Thymus (tissue), 11 donors: ENCODE results near the gene CD200R1L. TPM values are rescaled to one million over a fixed set of nuclear protein-coding genes. Genes with fewer than 3 reads are reported as not detected.
A peak's percentile ranks its signal among the peaks of the same experiment; 100 is the strongest.

ENCODE experiments used
- DNase-seq, 9 donors: peaks; one replicate each; pipeline ENCODE4 v3.0.0-alpha.2; 2013; ENCODE audit warnings: low spot score in 9 of 9, low read depth in 6 of 9, missing footprints in 1 of 9
- H3K27ac ChIP-seq, 2 donors: one replicate each; pipeline ENCODE4 v1.5.1; 2013; ENCODE audit warnings: control low read depth in 1 of 2, low read depth in 1 of 2, low read length in 1 of 2, mild to moderate bottlenecking in 1 of 2, moderate library complexity in 1 of 2
- H3K27me3 ChIP-seq, 2 donors: one replicate each; pipeline ENCODE4 v1.5.1; 2013; ENCODE audit warnings: low read length in 1 of 2; ENCODE audit not compliant: control insufficient read depth in 2 of 2, insufficient read depth in 1 of 2
- H3K36me3 ChIP-seq, 2 donors: one replicate each; pipeline ENCODE4 v1.5.1; 2013; ENCODE audit warnings: low read length in 1 of 2, mild to moderate bottlenecking in 1 of 2, moderate library complexity in 1 of 2; ENCODE audit not compliant: control insufficient read depth in 2 of 2, insufficient read depth in 2 of 2
- H3K4me1 ChIP-seq, 2 donors: one replicate each; pipeline ENCODE4 v1.5.1; 2013; ENCODE audit warnings: low read length in 2 of 2; ENCODE audit not compliant: control insufficient read depth in 2 of 2, insufficient read depth in 2 of 2
- H3K4me3 ChIP-seq, 2 donors: one replicate each; pipeline ENCODE4 v1.5.1; 2013; ENCODE audit warnings: low read length in 2 of 2, control low read depth in 1 of 2, mild to moderate bottlenecking in 1 of 2
- H3K9me3 ChIP-seq, 2 donors: one replicate each; pipeline ENCODE4 v1.5.1; 2013; ENCODE audit warnings: low read length in 1 of 2, mild to moderate bottlenecking in 1 of 2; ENCODE audit not compliant: control insufficient read depth in 2 of 2, insufficient read depth in 1 of 2
- WGBS: extraction: QIAGEN DNeasy Blood & Tissue Kit; methylation state at CpG from one replicate; pipeline ENCODE4 v1.1.7; 2013; 5-methylcytosine and 5-hydroxymethylcytosine counted together
- polyA plus RNA-seq: library from polyadenylated mRNA; stranded (reverse); fragments of 200-250 nt; gene quantifications from one replicate; pipeline ENCODE4 v1.2.3, GENCODE V29; 2013
- total RNA-seq: library from RNA; stranded (reverse); fragments of 120-200 nt; gene quantifications from one replicate; pipeline ENCODE4 v1.2.4, GENCODE V29; 2013
- donor health status: healthy.

The CD200R1L gene
- total and polyA plus RNA-seq, 2 donors: 0.05 TPM; not detected in 1

- H3K27ac ChIP-seq: no peak overlapping the region
- H3K27me3 ChIP-seq: no peaks in the 10 kb centered on the region
- H3K9me3 ChIP-seq: no peaks in the 10 kb centered on the region
- peaks cover 4 to 6% of the 10 kb centered on the region in 2 donors for H3K4me1 ChIP-seq
- H3K36me3 ChIP-seq: no peaks in the 10 kb centered on the region
- 94% methylated on average over 4 of the region's 4 CpGs for WGBS
- no peak for DNase-seq
- H3K4me3 ChIP-seq: no peak overlapping the region
These were observed 71.5 kb downstream of the CD200R1L start for GRCh38 chr3:112775011-112775742.

GRCh38 chr3:112774293-112774926, 72.3 kb downstream of the CD200R1L start:
- no peaks in the 10 kb centered on the region for H3K36me3 ChIP-seq
- H3K27me3 ChIP-seq: no peaks in the 10 kb centered on the region
- H3K4me3 ChIP-seq: no peak overlapping the region
- peaks cover 4 to 6% of the 10 kb centered on the region in 2 donors for H3K4me1 ChIP-seq
- DNase-seq: no peak
- H3K27ac ChIP-seq: no peak overlapping the region
- no peaks in the 10 kb centered on the region for H3K9me3 ChIP-seq
- WGBS: 96% methylated on average over 6 of the region's 6 CpGs

DNA sequence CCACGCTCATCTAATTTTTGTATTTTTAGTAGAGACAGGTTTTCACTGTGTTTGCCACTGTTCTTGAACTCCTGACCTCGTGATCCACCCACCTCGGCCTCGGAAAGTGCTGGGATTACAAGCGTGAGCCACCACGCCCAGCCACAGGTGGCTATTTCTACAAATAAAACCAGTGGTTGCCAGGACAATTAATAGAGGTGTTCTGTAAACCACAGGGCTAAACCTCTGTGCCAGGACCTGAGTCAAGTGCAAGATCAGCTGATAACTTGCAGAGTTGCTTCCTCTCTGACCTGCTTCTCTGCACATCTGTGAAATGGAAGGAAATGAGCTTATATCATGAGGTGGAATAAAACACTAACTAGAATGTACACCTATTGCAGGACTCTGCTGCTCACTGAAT, 72.8 kb downstream of the CD200R1L start:
- no peak overlapping the region for H3K4me3 ChIP-seq
- no peaks in the 10 kb centered on the region for H3K27me3 ChIP-seq
- no peaks in the 10 kb centered on the region for H3K36me3 ChIP-seq
- H3K9me3 ChIP-seq: no peaks in the 10 kb centered on the region
- DNase-seq: peak in 3 of 9 donors; percentile 2 to 32 (median 11)
- no peak overlapping the region for H3K27ac ChIP-seq
- 78% methylated on average over 6 of the region's 6 CpGs for WGBS
- peaks cover 4 to 6% of the 10 kb centered on the region in 2 donors for H3K4me1 ChIP-seq

GRCh38 chr3:112770951-112771350, 75.7 kb downstream of the CD200R1L start:
- 98% methylated on average over 2 of the region's 2 CpGs for WGBS
- no peaks in the 10 kb centered on the region for H3K27me3 ChIP-seq
- no peaks in the 10 kb centered on the region for H3K36me3 ChIP-seq
- no peak for DNase-seq
- no peak overlapping the region for H3K4me3 ChIP-seq
- H3K4me1 ChIP-seq: peaks cover 4 to 6% of the 10 kb centered on the region in 2 donors
- H3K27ac ChIP-seq: no peak overlapping the region
- no peaks in the 10 kb centered on the region for H3K9me3 ChIP-seq

DNA sequence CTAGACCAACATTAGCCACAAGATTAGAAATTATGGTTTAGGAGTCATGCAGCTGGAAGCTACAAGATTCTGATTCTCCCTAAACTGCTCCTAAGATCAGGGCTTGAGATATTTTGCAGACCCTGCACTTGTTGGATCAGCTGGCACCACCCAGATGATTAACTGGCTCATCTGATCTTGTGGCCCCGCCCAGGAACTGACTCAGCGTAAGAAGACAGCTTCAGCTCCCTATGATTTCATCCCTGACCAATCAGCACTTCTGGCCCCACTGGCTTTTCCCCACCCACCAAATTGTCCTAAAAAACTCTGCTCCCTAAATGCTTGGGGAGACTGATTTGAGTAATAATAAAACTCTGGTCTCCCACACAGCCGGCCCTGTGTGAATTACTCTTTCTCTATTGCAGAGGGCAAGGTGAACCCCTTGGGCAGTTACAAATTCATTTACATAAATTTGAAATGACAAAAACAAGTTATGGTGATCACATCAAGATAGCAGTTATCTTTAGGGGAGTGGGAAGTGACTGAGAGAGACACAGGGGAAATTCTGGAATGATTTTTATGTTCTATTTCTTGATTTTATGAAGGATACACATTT, 76.5 kb downstream of the CD200R1L start:
- no peak overlapping the region for H3K27ac ChIP-seq
- 97% methylated on average over 3 of the region's 3 CpGs for WGBS

DNA sequence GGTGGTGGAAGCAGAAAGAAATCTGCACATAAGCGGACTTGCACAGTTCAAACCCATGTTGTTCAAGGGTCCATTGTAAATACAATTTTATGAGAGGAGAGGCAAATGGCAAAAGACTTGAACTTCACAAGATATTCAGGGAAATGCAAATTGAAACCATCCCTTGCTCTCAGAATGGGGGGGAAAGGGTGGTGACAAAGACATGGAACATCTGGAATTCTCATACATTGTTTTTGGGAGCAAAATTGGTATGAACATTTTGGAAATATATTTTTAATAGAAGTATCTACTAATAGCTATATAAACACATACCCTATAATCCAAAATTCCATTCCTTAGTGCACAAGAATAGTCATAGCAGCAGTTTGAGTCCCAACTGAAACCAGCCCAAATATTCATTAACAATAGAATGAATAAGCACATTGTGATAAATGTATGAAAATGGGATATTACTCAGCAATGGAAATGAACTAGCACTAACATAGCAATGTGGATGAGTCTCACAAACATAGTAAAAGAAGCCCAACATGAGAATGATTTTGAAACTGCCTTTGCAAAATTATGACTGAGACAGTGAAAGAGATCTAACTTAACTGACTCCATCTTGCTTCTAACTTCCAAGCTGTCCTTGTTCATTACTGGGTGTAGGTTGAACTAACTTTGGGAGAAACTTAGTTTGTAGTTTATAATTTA, 77.2 kb downstream of the CD200R1L start:
- 95% methylated on average over 1 of the region's 1 CpG for whole genome bisulfite sequencing
- Histone ChIP-seq H3K36me3 (no peaks in the 10 kb centered on the region), H3K27me3 (no peaks in the 10 kb centered on the region), H3K9me3 (no peaks in the 10 kb centered on the region), H3K27ac (no peak overlapping the region), H3K4me3 (no peak overlapping the region), H3K4me1 (peaks cover 4 to 6% of the 10 kb centered on the region in 2 donors)
- no peak for DNase-seq

More for the DNA sequence above, 76.5 kb downstream of the CD200R1L start:
- Histone ChIP-seq H3K4me1 (peaks cover 4 to 6% of the 10 kb centered on the region in 2 donors), H3K36me3 (no peaks in the 10 kb centered on the region), H3K27me3 (no peaks in the 10 kb centered on the region), H3K4me3 (no peak overlapping the region), H3K9me3 (no peaks in the 10 kb centered on the region)
- DNase-seq: no peak

DNA sequence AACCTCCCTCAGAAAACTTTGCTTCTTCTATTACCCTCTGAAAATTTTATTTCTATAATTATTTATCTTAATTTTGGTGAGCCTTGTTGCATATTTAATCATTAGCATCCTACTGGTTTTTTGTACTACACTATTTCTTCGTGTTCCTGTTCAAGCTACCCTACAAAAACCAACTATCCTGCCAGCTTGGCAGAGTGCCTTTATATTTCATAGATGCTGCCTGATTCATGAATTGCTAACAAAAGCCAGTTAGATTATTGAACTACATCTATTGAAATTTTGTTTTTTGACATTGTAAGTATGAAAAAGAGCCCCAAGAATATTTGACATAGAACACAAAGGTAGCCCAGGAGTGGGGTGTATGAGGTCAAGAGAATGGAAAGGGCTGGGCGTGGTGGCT, 78.9 kb downstream of the CD200R1L start:
- Histone ChIP-seq H3K36me3 (no peaks in the 10 kb centered on the region), H3K9me3 (no peaks in the 10 kb centered on the region), H3K27ac (no peak overlapping the region), H3K27me3 (no peaks in the 10 kb centered on the region), H3K4me1 (no peaks in the 10 kb centered on the region), H3K4me3 (no peak overlapping the region)
- no peak for DNase-seq
- 97% methylated on average over 2 of the region's 2 CpGs for WGBS

GRCh38 chr3:112767177-112767576, 79.5 kb downstream of the CD200R1L start:
- DNase-seq: no peak
- WGBS: 94% methylated on average over 2 of the region's 2 CpGs

More at GRCh38 chr3:112767177-112767576, 79.5 kb downstream of the CD200R1L start:
- H3K9me3 ChIP-seq: no peaks in the 10 kb centered on the region
- H3K27me3 ChIP-seq: no peaks in the 10 kb centered on the region
- H3K4me3 ChIP-seq: no peak overlapping the region
- H3K36me3 ChIP-seq: no peaks in the 10 kb centered on the region
- H3K4me1 ChIP-seq: no peaks in the 10 kb centered on the region
- no peak overlapping the region for H3K27ac ChIP-seq
